Esophagus squamous epithelium (tissue), 4 donors: ENCODE data around the gene SCRT2.

Experiments
- POLR2A ChIP-seq, 4 donors: fragments of 450-650 bp; IDR thresholded peaks; one replicate each; pipeline ENCODE4 v1.6.1; 2017; ENCODE audit warnings: antibody characterized with exemption in 4 of 4, mild to moderate bottlenecking in 4 of 4, moderate library complexity in 3 of 4
- TF ChIP-seq, protein P1 (sequence below), 6 experiments: fragments of 450-650 bp in 4 of 6; fragments of 200-600 bp in 2 of 6; sonication (generic) in 2 of 6; IDR thresholded peaks; one replicate each; pipeline ENCODE4 v1.5.1; 2016 to 2019; ENCODE audit warnings: antibody characterized with exemption in 6 of 6, mild to moderate bottlenecking in 4 of 6, moderate library complexity in 4 of 6

DNA sequence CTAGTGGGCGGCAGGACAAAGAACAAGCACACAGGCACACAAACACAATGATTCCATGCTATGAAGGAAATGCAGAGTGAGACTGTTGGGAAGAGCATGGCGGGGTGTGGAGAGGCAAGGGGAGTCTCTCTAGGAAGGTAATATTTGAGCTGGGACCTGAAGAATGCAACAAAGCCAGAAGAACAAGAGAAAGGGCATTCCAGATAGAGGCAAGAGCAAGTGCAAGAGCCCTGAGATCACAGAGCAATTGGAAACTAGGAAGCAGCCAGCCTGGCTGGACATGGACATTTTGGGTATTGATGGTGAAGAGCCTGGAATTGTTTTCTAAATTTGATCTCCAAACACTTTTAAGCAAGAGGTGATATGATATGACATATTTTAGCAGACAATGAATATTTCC is 38.0 kb downstream of the SCRT2 start:
- TF ChIP-seq, protein P1, sequence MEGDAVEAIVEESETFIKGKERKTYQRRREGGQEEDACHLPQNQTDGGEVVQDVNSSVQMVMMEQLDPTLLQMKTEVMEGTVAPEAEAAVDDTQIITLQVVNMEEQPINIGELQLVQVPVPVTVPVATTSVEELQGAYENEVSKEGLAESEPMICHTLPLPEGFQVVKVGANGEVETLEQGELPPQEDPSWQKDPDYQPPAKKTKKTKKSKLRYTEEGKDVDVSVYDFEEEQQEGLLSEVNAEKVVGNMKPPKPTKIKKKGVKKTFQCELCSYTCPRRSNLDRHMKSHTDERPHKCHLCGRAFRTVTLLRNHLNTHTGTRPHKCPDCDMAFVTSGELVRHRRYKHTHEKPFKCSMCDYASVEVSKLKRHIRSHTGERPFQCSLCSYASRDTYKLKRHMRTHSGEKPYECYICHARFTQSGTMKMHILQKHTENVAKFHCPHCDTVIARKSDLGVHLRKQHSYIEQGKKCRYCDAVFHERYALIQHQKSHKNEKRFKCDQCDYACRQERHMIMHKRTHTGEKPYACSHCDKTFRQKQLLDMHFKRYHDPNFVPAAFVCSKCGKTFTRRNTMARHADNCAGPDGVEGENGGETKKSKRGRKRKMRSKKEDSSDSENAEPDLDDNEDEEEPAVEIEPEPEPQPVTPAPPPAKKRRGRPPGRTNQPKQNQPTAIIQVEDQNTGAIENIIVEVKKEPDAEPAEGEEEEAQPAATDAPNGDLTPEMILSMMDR (IDR thresholded peaks at IDR 0.05), result no peak
- no peak for TF ChIP-seq POLR2A (IDR thresholded peaks at IDR 0.05)
